Liver (tissue), 9 donors: ENCODE measurements around the gene SGMS1. TPM values are rescaled to one million over a fixed set of nuclear protein-coding genes. Genes with fewer than 3 reads are reported as not detected.

Source experiments
- DNase-seq: peaks from one replicate; pipeline ENCODE4 v3.0.0-alpha.2; 2017; ENCODE audit warnings: low spot score
- H3K27ac ChIP-seq, 2 donors: one replicate each; pipeline ENCODE4 v1.7.0; 2013; ENCODE audit warnings: inconsistent platforms in 2 of 2, low read length in 2 of 2, control low read depth in 1 of 2, low read depth in 1 of 2, mild to moderate bottlenecking in 1 of 2
- H3K27me3 ChIP-seq, 4 donors: one replicate each; pipeline versions ENCODE4 v1.6.1 to v1.7.0; 2013; ENCODE audit warnings: low read length in 3 of 4, inconsistent platforms in 1 of 4, mild to moderate bottlenecking in 1 of 4, moderate library complexity in 1 of 4; ENCODE audit not compliant: control insufficient read depth in 4 of 4, insufficient read depth in 4 of 4
- H3K36me3 ChIP-seq, 4 donors: one replicate each; pipeline versions ENCODE4 v1.6.1 to v1.7.0; 2013; ENCODE audit warnings: low read length in 3 of 4, mild to moderate bottlenecking in 3 of 4, low read depth in 1 of 4, moderate library complexity in 1 of 4; ENCODE audit not compliant: control insufficient read depth in 4 of 4, insufficient read depth in 3 of 4
- H3K4me1 ChIP-seq, 4 donors: one replicate each; pipeline versions ENCODE4 v1.6.1 to v1.7.0; 2013; ENCODE audit warnings: low read length in 3 of 4, mild to moderate bottlenecking in 3 of 4, moderate library complexity in 1 of 4; ENCODE audit not compliant: control insufficient read depth in 4 of 4, insufficient read depth in 4 of 4
- H3K4me3 ChIP-seq, 3 donors: one replicate each; pipeline versions ENCODE4 v1.6.1 to v1.7.0; 2013; ENCODE audit warnings: low read length in 3 of 3, control low read depth in 1 of 3, low read depth in 1 of 3, mild to moderate bottlenecking in 1 of 3
- H3K9ac ChIP-seq, 2 donors: one replicate each; pipeline ENCODE4 v1.7.0; 2013; ENCODE audit warnings: low read length in 2 of 2, mild to moderate bottlenecking in 2 of 2, moderate library complexity in 2 of 2, control low read depth in 1 of 2, low read depth in 1 of 2
- H3K9me3 ChIP-seq, 4 donors: one replicate each; pipeline versions ENCODE4 v1.6.1 to v1.7.0; 2013; ENCODE audit warnings: low read length in 3 of 4; ENCODE audit not compliant: control insufficient read depth in 4 of 4
- ATF3 ChIP-seq: IDR thresholded peaks from 2 replicates; pipeline ENCODE4 v1.6.1; 2016; ENCODE audit warnings: antibody characterized with exemption
- CTCF ChIP-seq: fragments of 150-350 bp; IDR thresholded peaks from 2 replicates; pipeline ENCODE4 v1.5.1; 2017; ENCODE audit warnings: improper control_type of control experiment, low read depth, low read length; ENCODE audit not compliant: missing input control
- FOXA1 ChIP-seq: IDR thresholded peaks from 2 replicates; pipeline ENCODE4 v1.6.1; 2016; ENCODE audit warnings: antibody characterized with exemption
- FOXA2 ChIP-seq: IDR thresholded peaks from 2 replicates; pipeline ENCODE4 v1.6.1; 2016; ENCODE audit warnings: antibody characterized with exemption
- GABPA ChIP-seq, 2 donors: IDR thresholded peaks in 1 of 2; conservative IDR thresholded peaks in 1 of 2; 2 replicates each; pipeline ENCODE4 v1.6.1; 2016; ENCODE audit warnings: antibody characterized with exemption in 2 of 2, mild to moderate bottlenecking in 1 of 2, moderate library complexity in 1 of 2
- HNF4G ChIP-seq: IDR thresholded peaks from 2 replicates; pipeline ENCODE4 v1.6.1; 2016; ENCODE audit warnings: antibody characterized with exemption
- JUND ChIP-seq, 2 donors: IDR thresholded peaks; 2 replicates each; pipeline ENCODE4 v1.6.1; 2016; ENCODE audit warnings: antibody characterized with exemption in 2 of 2
- MAX ChIP-seq: IDR thresholded peaks from 2 replicates; pipeline ENCODE4 v1.6.1; 2016; ENCODE audit warnings: antibody characterized with exemption
- NR2F2 ChIP-seq: IDR thresholded peaks from 2 replicates; pipeline ENCODE4 v1.6.1; 2016; ENCODE audit warnings: antibody characterized with exemption
- RAD21 ChIP-seq, 2 donors: IDR thresholded peaks; 2 replicates each; pipeline ENCODE4 v1.6.1; 2016; ENCODE audit warnings: antibody characterized with exemption in 2 of 2, mild to moderate bottlenecking in 2 of 2
- REST ChIP-seq: IDR thresholded peaks from 2 replicates; pipeline ENCODE4 v1.6.1; 2016; ENCODE audit warnings: antibody characterized with exemption, mild to moderate bottlenecking
- RXRA ChIP-seq, 2 donors: IDR thresholded peaks; 2 replicates each; pipeline ENCODE4 v1.6.1; 2017 to 2018; ENCODE audit warnings: antibody characterized with exemption in 2 of 2, mild to moderate bottlenecking in 1 of 2
- TAF1 ChIP-seq: conservative IDR thresholded peaks from 2 replicates; pipeline ENCODE4 v1.6.1; 2016; ENCODE audit warnings: antibody characterized with exemption, mild to moderate bottlenecking
- YY1 ChIP-seq: IDR thresholded peaks from 2 replicates; pipeline ENCODE4 v1.6.1; 2016; ENCODE audit warnings: antibody characterized with exemption, mild to moderate bottlenecking
- ZBTB33 ChIP-seq: IDR thresholded peaks from 2 replicates; pipeline ENCODE4 v1.6.1; 2016; ENCODE audit warnings: antibody characterized with exemption
- WGBS: extraction: QIAGEN DNeasy Blood & Tissue Kit; methylation state at CpG from one replicate; pipeline ENCODE4 v1.1.7; 2013; 5-methylcytosine and 5-hydroxymethylcytosine counted together
- polyA plus RNA-seq, 2 donors: library from polyadenylated mRNA; stranded (reverse) in 1 of 2; unstranded in 1 of 2; fragments of 200-250 nt in 1 of 2; fragments of >200 nt in 1 of 2; fragmentation: Nextera tagmentation in 1 of 2; extraction: Ambion mirVana in 1 of 2; gene quantifications; one replicate each; pipeline versions ENCODE4 v1.2.1 to v1.2.3, GENCODE V29; 2013 to 2015
- total RNA-seq, 2 donors: library from RNA; depleted of rRNA; stranded (reverse); fragments of >200 nt; gene quantifications; one replicate each; pipeline ENCODE4 v1.2.3, GENCODE V29; 2014
- donor health status: healthy.
- donor health status: healthy.
- donor health status: healthy.
- donor health status: healthy.
- donor health status: healthy.

The SGMS1 gene
- total and polyA plus RNA-seq, 4 donors = 6.8 to 98.2 (median 21.1) TPM

- Histone ChIP-seq H3K36me3 (no peaks in the 10 kb centered on the region), H3K27me3 (no peaks in the 10 kb centered on the region), H3K27ac (no peak overlapping the region), H3K4me1 (peaks cover 10 to 54% (median 38%) of the 10 kb centered on the region in 4 donors), H3K9ac (no peak overlapping the region), H3K9me3 (no peaks in the 10 kb centered on the region), H3K4me3 (no peak overlapping the region)
- TF ChIP-seq HNF4G (no peak), TAF1 (no peak), FOXA1 (no peak), ZBTB33 (no peak), CTCF (no peak), NR2F2 (no peak), RAD21 (IDR thresholded peaks at IDR 0.05) (no peak), YY1 (no peak), MAX (no peak), JUND (IDR thresholded peaks at IDR 0.05) (no peak), FOXA2 (no peak), REST (no peak), ATF3 (no peak), RXRA (IDR thresholded peaks at IDR 0.05) (no peak), GABPA (IDR thresholded peaks at IDR 0.05 in 1 of 2, conservative IDR thresholded peaks at IDR 0.05 in 1 of 2) (no peak)
- WGBS = 76% methylated on average over 7 of the region's 7 CpGs
- DNase-seq = no peak
These were observed 227.1 kb downstream of the SGMS1 start for GRCh38 chr10:50396491-50397311.
